ENCODE measurements around the gene UFL1. TPM values are rescaled to one million over a fixed set of nuclear protein-coding genes. Genes with fewer than 3 reads are reported as not detected.
"Not testable (repeated sequence)": the region's sequence is repeated elsewhere in the genome, so short reads cannot be mapped to it uniquely, and the experiment has no call there.

UFL1 gene
- total RNA-seq (2014; rRNA removed; shearing (Covaris generic)): 6.1 and 10.8 TPM in 2 replicates

- DNase-seq (ENCODE audit: low spot score): peak; percentile 86
Observed at GRCh38 chr6:96521644-96522464, at the start of gene UFL1. UFL1 (plus strand) TSS chr6:96521806; CDS start chr6:96521874, 68 bp downstream.

- DNase-seq (ENCODE audit: low spot score): not testable (repeated sequence)
Observed at GRCh38 chr6:96472291-96472690, 49.3 kb upstream of the UFL1 start.

- no peak for DNase-seq (ENCODE audit: low spot score)
Observed at GRCh38 chr6:96478695-96479094, 42.9 kb upstream of the UFL1 start.

- no peak for DNase-seq (ENCODE audit: low spot score)
Observed at GRCh38 chr6:96491926-96492325, 29.7 kb upstream of the UFL1 start.

DNA sequence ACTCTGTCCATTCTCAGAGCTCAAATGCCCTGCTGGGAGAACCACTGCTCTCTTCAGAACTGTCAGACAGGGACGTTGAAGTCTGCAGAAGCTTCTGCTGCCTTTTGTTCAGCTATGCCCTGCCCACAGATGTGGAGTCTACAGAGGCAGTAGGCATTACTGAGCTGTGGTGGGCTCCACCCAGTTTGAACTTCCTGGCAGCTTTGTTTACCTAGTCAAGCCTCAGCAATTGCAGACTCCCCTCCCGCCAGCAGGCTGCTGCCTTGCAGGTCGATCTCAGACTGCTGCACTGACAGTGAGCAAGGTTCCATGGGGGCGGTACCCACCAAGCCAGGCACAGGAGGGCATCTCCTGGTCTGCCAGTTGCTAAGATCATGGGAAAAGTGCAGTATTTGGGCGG is 21.8 kb upstream of the UFL1 start:
- DNase-seq (ENCODE audit: low spot score): no peak

DNA sequence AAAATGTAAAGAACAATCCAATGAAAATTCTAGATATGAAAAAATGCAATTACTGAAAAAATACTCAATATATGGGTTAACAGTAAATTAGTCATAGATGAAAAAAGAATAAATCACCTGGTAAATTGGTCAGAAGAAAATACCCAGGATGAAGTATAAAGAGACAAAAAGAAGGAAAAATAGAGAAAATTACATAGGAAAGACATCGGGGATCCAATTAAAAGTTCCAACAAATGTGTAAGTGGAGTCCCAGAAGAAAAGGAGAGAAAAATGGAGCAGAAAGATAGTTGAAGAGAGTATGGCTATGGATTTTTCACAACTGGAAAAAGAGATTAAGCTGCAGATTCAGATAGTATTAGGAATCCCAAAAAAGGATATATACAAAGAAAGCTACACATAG is 18.7 kb upstream of the UFL1 start:
- DNase-seq (ENCODE audit: low spot score): no peak

- DNase-seq (ENCODE audit: low spot score): no peak
Observed at GRCh38 chr6:96505363-96505762, 16.2 kb upstream of the UFL1 start.

DNA sequence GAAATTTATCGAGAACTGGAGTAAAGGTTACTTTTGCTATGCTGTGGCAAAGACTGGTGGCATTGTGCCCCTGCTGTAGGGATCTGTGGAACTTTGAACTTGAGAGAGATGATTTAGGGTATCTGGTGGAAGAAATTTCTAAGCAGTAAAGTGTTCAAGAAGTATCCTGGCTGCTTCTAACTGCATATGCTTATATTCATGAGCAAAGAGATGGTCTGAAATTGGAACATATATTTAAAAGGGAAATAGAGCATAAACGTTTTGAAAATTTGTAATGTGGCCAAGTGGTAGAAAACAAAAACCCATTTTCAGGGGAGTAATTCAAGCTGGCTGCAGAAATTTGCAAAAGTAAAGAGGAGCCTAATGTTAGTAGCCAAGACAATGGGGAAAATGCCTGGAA is 12.3 kb upstream of the UFL1 start:
- no peak for DNase-seq (ENCODE audit: low spot score)

DNA sequence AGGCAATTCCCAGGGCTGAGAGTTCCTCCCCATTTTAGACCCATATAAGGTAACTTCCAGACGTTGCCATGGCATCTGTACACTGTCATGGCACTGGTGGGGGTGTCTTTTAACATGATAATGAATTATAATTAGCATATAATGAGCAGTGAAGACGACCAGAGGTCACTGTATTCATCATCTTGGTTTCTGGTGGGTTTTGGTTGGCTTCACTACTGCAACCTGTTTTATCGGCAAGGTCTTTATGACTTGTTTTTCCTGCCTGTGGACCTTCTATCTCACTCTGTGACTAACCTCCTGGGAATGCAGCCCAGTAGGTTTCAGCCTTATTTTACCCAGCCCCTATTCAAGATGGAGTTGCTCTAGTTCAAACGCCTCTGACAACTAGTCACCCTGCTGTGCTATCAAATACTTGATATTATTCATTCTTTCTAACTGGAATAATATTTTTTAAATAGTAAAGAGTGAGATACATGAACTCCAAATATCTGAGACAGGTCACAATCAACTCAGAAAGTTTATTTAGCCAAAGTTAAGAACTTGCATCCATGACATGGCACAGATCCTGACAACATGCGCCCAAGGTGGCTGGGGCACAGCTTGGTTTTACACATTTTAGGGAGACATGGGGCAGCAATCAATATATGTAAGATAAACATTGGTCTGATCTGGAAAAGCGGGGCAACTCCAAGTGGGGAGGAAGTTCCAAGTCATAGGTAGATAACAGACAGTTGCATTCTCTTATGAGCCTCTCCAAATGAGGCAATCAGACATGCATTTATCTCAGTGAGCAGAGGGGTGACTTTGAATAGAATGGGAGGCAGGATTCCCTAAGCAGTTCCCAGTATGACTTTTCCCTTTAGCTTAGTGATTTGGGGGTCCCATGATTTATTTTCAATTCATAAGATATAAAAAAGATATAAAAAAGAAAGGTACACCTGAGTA is 1.2 kb upstream of the UFL1 start:
- no peak for DNase-seq (ENCODE audit: low spot score)

GRCh38 chr6:96521306-96521643 is 331 bp upstream of the UFL1 start:
- DNase-seq (ENCODE audit: low spot score): peak; percentile 2

DNA sequence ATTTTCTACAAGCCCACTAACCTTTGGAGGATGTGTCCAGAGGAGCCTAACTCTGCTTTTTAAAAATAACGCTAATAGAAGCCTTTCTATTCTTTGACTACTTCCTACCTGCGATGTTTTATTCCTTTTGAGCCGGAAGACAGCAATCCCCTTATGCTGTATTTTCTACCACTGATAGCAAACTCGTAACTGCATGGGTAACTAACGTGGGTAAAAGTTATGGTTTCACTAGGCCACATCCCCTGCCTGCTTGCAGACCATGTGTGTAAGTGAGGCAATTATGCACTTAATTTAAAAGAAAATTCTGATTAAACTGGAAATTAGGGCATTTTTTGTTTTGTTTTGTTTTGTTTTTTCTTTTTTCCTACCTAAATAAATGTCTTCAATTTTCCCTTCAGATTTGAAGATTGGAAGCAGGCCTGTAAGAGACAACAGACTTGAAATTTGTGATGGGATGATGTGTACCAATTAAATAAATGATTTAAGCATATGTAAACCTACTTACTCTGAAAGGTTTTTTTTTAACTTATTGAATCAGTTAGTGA is 931 bp downstream of the UFL1 start:
- DNase-seq (ENCODE audit: low spot score): no peak

DNA sequence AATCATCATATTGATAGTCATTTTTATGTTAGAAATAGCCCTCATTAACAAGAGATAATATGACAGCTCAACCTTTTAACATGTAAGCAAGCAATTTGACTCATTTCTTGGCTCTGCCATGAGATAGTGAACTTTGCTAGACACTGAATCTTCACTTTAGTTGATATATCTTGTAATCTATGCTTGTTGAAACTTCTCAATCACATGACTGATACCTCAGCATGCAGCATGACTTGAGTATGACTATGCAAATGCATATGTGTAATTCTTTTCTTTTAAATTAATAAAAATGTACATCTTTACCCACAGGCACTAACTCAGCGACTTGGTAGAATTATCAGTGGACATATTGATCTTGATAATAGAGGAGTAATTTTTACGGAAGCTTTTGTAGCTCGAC is 6.6 kb downstream of the UFL1 start:
- no peak for DNase-seq (ENCODE audit: low spot score)

- DNase-seq (ENCODE audit: low spot score): no peak
Observed at GRCh38 chr6:96532399-96532798, 10.8 kb downstream of the UFL1 start.

GRCh38 chr6:96537726-96538125 is 16.1 kb downstream of the UFL1 start:
- DNase-seq (ENCODE audit: low spot score): no peak

DNA sequence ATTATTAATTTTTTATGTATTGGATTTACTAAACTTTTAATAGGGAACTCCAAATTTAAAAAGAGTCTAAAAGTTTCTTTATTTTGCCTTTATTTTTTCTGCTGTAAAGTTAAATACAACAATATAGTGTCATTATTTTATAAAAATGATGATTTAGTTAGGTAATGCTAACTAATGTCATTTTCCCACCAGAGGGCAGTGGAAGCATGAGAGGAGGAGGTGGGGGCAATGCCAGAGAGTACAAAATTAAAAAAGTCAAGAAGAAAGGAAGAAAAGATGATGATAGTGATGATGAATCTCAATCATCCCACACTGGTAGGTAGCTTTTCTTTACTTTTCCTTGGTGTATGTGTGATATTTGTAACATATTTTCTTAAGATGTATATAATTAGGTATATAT is 21.1 kb downstream of the UFL1 start:
- DNase-seq (ENCODE audit: low spot score): no peak

DNA sequence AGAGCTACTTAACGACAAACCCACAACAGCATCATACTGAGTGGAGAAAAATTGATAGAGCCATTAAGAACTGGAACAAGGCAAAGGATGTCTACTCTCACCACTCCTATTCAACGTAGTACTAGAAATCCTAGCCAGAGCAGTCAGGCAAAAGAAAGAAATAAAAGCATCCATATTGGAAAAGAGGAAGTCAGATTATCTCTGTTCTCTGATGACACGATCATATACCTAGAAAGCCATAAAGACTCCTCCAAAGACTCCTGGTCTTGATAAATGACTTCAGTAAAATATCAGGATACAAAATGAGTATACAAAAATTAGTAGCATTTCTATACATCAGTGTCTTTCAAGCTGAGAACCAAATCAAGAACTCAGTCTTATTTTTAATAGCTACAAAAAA is 24.3 kb downstream of the UFL1 start:
- no peak for DNase-seq (ENCODE audit: low spot score)

- DNase-seq (ENCODE audit: low spot score): no peak
Observed at GRCh38 chr6:96547654-96548053, 26.0 kb downstream of the UFL1 start.

DNA sequence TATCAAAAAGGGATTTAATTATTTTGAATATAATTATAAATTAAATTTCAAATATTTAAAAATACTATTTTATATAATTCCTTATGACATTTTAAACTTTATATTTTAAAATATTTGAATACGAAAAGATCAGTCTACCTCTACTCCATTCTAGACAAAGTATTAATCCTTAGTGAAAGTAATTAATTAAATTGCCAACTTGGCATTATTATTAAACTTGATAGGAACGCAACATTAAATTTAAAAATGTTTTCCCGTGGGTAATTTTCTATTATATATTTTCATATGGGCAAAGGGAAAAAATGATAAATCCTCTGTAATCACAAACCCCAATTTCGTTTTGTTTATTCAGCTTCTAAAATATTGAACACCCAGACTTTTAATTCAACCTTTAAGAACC is 33.0 kb downstream of the UFL1 start:
- no peak for DNase-seq (ENCODE audit: low spot score)

GRCh38 chr6:96559740-96560139 is 38.1 kb downstream of the UFL1 start:
- not testable (repeated sequence) for DNase-seq (ENCODE audit: low spot score)

DNA sequence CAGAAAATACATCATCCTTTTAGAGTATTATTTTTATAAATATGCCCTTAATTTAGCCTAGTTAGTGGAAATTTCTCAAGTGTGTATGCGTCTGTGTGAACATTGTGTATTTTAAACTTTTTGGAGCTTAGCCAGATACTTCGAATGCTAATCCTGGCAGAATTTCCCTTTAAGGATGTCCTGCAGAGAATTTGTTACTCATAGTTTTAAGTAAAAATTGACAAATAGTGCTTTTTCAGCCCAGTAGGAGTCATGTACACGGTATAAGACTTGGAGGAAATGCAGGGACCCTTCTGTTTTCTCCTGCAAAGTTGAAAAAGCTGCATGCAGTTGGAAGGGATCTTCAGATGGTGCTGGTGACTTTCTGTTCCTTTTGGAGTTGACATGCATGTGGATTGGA is 41.3 kb downstream of the UFL1 start, which contains the start of gene FHL5:
Gene FHL5, plus strand, starts transcription at position 243 of the 400 bp plus-strand sequence. CDS start 40,486 bp downstream, outside the sequence.
- DNase-seq (ENCODE audit: low spot score): no peak

GRCh38 chr6:96563853-96564252 is 42.2 kb downstream of the UFL1 start:
- no peak for DNase-seq (ENCODE audit: low spot score)

DNA sequence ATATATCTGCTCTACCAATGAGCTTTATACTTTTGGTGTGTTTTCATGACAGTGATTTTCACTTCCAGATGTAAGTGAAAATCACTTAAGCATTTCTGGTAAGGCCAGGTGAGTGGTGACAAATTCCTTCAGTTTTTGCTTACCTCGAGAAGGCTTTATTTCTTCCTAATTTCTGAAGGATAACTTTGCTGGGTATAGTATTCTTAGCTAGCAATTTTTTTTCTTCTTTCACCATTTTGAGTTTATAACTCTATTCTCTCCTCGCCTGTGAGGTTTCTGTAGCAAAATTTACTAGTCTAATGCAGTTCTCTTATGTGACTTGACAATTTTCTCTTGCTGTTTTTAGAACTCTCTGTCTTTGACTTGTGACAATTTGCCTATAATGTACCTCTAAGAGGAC is 48.4 kb downstream of the UFL1 start:
- DNase-seq (ENCODE audit: low spot score): no peak

Measured in H4 (cell line).